Measurements from ENCODE around the gene USP1.

DNA sequence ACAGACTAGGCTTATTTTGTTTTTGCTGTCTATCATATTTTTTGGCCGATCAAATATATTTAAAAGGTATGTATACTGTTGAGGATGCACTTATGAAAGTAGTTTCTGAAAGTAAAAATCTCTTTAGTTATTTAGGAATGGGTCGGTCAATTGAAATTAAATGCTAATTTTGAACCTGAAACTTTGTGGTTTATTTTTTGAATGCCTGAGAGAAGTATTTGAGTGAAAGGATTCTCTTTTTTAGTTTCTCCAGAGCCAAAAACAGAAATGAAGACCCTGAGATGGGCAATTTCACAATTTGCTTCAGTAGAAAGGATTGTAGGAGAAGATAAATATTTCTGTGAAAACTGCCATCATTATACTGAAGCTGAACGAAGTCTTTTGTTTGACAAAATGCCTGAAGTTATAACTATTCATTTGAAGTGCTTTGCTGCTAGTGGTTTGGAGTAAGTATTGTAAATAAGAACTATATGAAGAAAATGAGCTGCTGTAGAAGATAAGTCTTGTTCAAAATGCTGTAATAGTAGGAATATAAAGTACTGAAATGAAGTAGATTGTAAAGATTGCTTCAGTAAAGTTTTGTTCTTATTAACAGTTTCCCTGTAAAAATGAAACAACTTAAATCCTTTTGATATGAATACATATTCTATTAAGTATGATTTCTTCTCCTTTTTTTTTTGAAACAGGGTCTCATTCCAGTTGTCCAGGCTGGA is 11.5 kb downstream of the USP1 start:
- no peak for TF ChIP-seq POLR2A (IDR thresholded peaks at IDR 0.05; ENCODE audit: extremely low read depth, insufficient read length)
- TF ChIP-seq, protein P1, sequence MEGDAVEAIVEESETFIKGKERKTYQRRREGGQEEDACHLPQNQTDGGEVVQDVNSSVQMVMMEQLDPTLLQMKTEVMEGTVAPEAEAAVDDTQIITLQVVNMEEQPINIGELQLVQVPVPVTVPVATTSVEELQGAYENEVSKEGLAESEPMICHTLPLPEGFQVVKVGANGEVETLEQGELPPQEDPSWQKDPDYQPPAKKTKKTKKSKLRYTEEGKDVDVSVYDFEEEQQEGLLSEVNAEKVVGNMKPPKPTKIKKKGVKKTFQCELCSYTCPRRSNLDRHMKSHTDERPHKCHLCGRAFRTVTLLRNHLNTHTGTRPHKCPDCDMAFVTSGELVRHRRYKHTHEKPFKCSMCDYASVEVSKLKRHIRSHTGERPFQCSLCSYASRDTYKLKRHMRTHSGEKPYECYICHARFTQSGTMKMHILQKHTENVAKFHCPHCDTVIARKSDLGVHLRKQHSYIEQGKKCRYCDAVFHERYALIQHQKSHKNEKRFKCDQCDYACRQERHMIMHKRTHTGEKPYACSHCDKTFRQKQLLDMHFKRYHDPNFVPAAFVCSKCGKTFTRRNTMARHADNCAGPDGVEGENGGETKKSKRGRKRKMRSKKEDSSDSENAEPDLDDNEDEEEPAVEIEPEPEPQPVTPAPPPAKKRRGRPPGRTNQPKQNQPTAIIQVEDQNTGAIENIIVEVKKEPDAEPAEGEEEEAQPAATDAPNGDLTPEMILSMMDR (IDR thresholded peaks at IDR 0.05; ENCODE audit: low read depth, low read length), result no peak
- TF ChIP-seq, protein P2, sequence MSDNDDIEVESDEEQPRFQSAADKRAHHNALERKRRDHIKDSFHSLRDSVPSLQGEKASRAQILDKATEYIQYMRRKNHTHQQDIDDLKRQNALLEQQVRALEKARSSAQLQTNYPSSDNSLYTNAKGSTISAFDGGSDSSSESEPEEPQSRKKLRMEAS (IDR thresholded peaks at IDR 0.05; ENCODE audit: low read depth, low read length), result no peak
